ENCODE measurements around the gene GRPEL2. TPM values are rescaled to one million over a fixed set of nuclear protein-coding genes. Genes with fewer than 3 reads are reported as not detected.
"Not testable (repeated sequence)": the region's sequence is repeated elsewhere in the genome, so short reads cannot be mapped to it uniquely, and the experiment has no call there.

The GRPEL2 gene
- total RNA-seq, 3 donors from 2014 or later, result 9.9 to 15.2 (median 11.1) TPM

GRCh38 chr5:149387081-149387631 is 41.9 kb downstream of the GRPEL2 start:
- H3K4me3 ChIP-seq, result no peak overlapping the region
- no peak for DNase-seq
- no peaks in the 10 kb centered on the region for H3K9me3 ChIP-seq
- no peak for TF ChIP-seq CTCF (IDR thresholded peaks at IDR 0.05)
- intact Hi-C loops (cut with DNase I, micrococcal nuclease), result loop anchor here in 1 of 2 donors (10.0 kb wide), 1 partner anchor 48 kb away; no protein-coding TSS in a partner anchor
- H3K36me3 ChIP-seq (ENCODE audit: low read depth), result no peaks in the 10 kb centered on the region
- peaks cover 7% of the 10 kb centered on the region for H3K4me1 ChIP-seq (ENCODE audit: low read depth)
- ATAC-seq, result no peak

DNA sequence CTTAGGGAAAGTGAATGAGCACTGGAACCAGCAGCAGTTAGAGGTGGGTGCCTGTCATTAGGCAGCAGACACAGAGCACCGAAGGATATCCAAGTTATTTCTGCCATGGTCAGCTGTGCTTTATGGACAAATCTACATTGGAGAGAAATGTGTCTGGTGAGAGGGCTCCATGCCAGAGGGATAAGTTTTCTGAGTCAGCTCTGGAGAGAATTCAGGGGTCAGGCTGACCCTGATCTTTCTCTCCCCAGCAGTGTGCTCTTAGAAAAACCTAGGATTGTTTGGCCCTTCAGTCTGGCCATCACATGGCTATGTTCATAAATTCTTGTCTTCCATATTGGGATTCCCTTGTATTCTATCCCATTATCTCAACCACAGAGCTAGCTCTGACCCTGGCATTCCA is 42.7 kb downstream of the GRPEL2 start:
- ATAC-seq (peak; percentile 12), DNase-seq (no peak)
- no peak for TF ChIP-seq CTCF (IDR thresholded peaks at IDR 0.05)
- intact Hi-C loops (cut with DNase I, micrococcal nuclease), result loop anchor here in 1 of 2 donors (10.0 kb wide), 1 partner anchor 47 kb away; no protein-coding TSS in a partner anchor
- no peaks in the 10 kb centered on the region for H3K36me3 ChIP-seq (ENCODE audit: low read depth)
- H3K4me3 ChIP-seq, result no peak overlapping the region
- H3K4me1 ChIP-seq (ENCODE audit: low read depth), result peaks cover under 1% of the 10 kb centered on the region
- H3K9me3 ChIP-seq, result no peaks in the 10 kb centered on the region

GRCh38 chr5:149388498-149389190 is 43.3 kb downstream of the GRPEL2 start:
- TF ChIP-seq CTCF (IDR thresholded peaks at IDR 0.05), result no peak
- intact Hi-C loops (cut with DNase I, micrococcal nuclease), result loop anchor here in 1 of 2 donors (10.0 kb wide), 1 partner anchor 46 kb away; no protein-coding TSS in a partner anchor
- no peak for ATAC-seq

GRCh38 chr5:149389552-149390495 is 44.5 kb downstream of the GRPEL2 start:
- no peak overlapping the region for H3K4me3 ChIP-seq
- H3K9me3 ChIP-seq, result no peaks in the 10 kb centered on the region
- no peak for DNase-seq
- intact Hi-C loops (cut with DNase I, micrococcal nuclease), result loop anchor here in 1 of 2 donors (10.0 kb wide), 1 partner anchor 45 kb away; no protein-coding TSS in a partner anchor
- TF ChIP-seq CTCF (IDR thresholded peaks at IDR 0.05), result no peak
- H3K36me3 ChIP-seq (ENCODE audit: low read depth), result no peaks in the 10 kb centered on the region
- no peaks in the 10 kb centered on the region for H3K4me1 ChIP-seq (ENCODE audit: low read depth)
- peak; percentile 19 for ATAC-seq

More at GRCh38 chr5:149388498-149389190, 43.3 kb downstream of the GRPEL2 start:
- Histone ChIP-seq H3K9me3 (no peaks in the 10 kb centered on the region), H3K4me3 (no peak overlapping the region), H3K4me1 (ENCODE audit: low read depth) (no peaks in the 10 kb centered on the region), H3K36me3 (ENCODE audit: low read depth) (no peaks in the 10 kb centered on the region)
- DNase-seq, result no peak

GRCh38 chr5:149391076-149391475 is 45.8 kb downstream of the GRPEL2 start:
- H3K36me3 ChIP-seq (ENCODE audit: low read depth); H3K4me1 ChIP-seq (ENCODE audit: low read depth); ATAC-seq; DNase-seq; intact Hi-C loops (cut with DNase I, micrococcal nuclease); H3K4me3 ChIP-seq; H3K9me3 ChIP-seq: not testable (repeated sequence)
